K562 treated with DMSO at 1 percent for 48 hours (cell line): ENCODE results near the gene ENHO. TPM values are rescaled to one million over a fixed set of nuclear protein-coding genes. Genes with fewer than 3 reads are reported as not detected.

Experiments
- total RNA-seq: library from RNA; unstranded; fragments of 300-600 nt; gene quantifications from 2 replicates; pipeline ENCODE4 v1.2.3, GENCODE V29; 2022; ENCODE audit warnings: low replicate concordance; ENCODE audit errors: extremely low read depth

ENHO gene
- total RNA-seq: not detected in 2 replicates

DNA sequence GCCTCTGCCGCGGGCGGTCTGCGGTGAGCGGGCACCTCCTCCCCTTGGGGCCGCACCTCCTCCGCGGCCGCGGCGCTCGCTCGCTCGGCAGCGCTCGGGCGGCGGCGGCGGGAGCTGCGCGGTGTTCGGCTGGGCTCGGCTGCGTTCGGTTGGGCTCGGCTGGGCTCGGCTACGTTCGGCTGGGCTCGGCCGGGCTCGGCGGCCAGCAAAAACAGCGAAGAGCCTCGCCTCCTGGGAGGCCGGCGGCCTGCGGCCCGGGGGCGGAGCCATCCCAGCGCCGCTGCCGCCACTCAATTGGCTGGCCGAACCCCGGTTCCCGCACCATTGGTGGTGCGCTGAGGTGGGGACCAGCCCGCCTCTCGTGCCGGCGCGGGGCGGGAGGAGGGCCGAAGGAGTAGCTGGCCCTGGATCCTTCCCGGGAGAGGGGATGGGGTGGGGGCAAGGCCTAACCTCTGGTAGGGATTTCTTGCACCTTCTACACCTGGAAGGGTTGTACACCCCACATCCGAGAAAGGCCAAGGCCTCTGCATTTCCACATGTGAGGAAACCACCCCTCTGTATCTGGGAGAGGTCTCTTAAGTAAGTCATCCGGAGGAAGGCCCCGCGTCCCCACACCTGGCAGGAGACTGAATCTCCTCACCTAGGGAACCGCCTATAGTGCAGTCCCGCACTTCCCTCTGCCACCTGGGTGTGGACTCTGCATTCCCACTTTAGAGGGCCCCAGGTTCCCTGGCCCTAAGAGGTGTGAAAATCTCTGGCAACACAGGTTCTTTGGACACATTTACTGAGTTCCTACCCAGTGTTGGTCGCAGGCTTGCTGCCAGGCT, at the start of gene ENHO:
Gene ENHO, minus strand, starts transcription at position 20 of the 827 bp plus-strand sequence. CDS start 1,295 bp downstream, outside the sequence.

Other genes with a start within 250 kb of the ENHO start
- not detected in 2 replicates for gene KIF24, start 193.7 kb downstream of the ENHO start, total RNA-seq
- not detected in 2 replicates for gene NUDT2, start 193.4 kb downstream of the ENHO start, total RNA-seq
- gene MYORG, start 146.1 kb downstream of the ENHO start, total RNA-seq: not detected in 2 replicates
- not detected in 2 replicates for gene FAM219A, start 64.4 kb downstream of the ENHO start, total RNA-seq
- not detected in 2 replicates for gene DNAI1, start 64.2 kb downstream of the ENHO start, total RNA-seq
- not detected in 2 replicates for gene CNTFR, start 66.7 kb upstream of the ENHO start, total RNA-seq
- gene RPP25L, start 89.1 kb upstream of the ENHO start, total RNA-seq: not detected in 2 replicates
- 727 TPM in 1 of 2 replicates, not detected in the other for gene DCTN3, start 97.5 kb upstream of the ENHO start, total RNA-seq
- gene ARID3C, start 106.1 kb upstream of the ENHO start, total RNA-seq: not detected in 2 replicates
- gene SIGMAR1, start 114.8 kb upstream of the ENHO start, total RNA-seq: not detected in 2 replicates
- not detected in 2 replicates for gene GALT, start 123.7 kb upstream of the ENHO start, total RNA-seq
- gene IL11RA, start 129.2 kb upstream of the ENHO start, total RNA-seq: not detected in 2 replicates
- gene CCL27, start 139.7 kb upstream of the ENHO start, total RNA-seq: not detected in 2 replicates
- gene CCL19, start 168.3 kb upstream of the ENHO start, total RNA-seq: not detected in 2 replicates
- gene CCL21, start 187.1 kb upstream of the ENHO start, total RNA-seq: not detected in 2 replicates